Measurements from ENCODE around the gene GRID1. TPM values are rescaled to one million over a fixed set of nuclear protein-coding genes. Genes with fewer than 3 reads are reported as not detected.

Gene GRID1
- total RNA-seq, 1 experiment from 2014 or later = 0.05 TPM

- no peak for DNase-seq (ENCODE audit: extremely low read depth, low read depth)
Measured at GRCh38 chr10:86219271-86219670, 147.3 kb downstream of the GRID1 start.

GRCh38 chr10:86218842-86219241 lies 147.8 kb downstream of the GRID1 start:
- DNase-seq (ENCODE audit: extremely low read depth, low read depth) = no peak

- no peak for DNase-seq (ENCODE audit: extremely low read depth, low read depth)
Measured at GRCh38 chr10:86218160-86218559, 148.4 kb downstream of the GRID1 start.

- DNase-seq (ENCODE audit: extremely low read depth, low read depth) = no peak
Measured at GRCh38 chr10:86217371-86218080, 149.1 kb downstream of the GRID1 start.

- no peak for DNase-seq (ENCODE audit: extremely low read depth, low read depth)
Measured at GRCh38 chr10:86216886-86217285, 149.7 kb downstream of the GRID1 start.

- no peak for DNase-seq (ENCODE audit: extremely low read depth, low read depth)
Measured at GRCh38 chr10:86215712-86216111, 150.9 kb downstream of the GRID1 start.

GRCh38 chr10:86215046-86215445 lies 151.5 kb downstream of the GRID1 start:
- no peak for DNase-seq (ENCODE audit: extremely low read depth, low read depth)

GRCh38 chr10:86213148-86213547 lies 153.4 kb downstream of the GRID1 start:
- no peak for DNase-seq (ENCODE audit: extremely low read depth, low read depth)

- DNase-seq (ENCODE audit: extremely low read depth, low read depth) = no peak
Measured at GRCh38 chr10:86212391-86212700, 154.2 kb downstream of the GRID1 start.

GRCh38 chr10:86211691-86212390 lies 154.8 kb downstream of the GRID1 start:
- DNase-seq (ENCODE audit: extremely low read depth, low read depth) = no peak

- no peak for DNase-seq (ENCODE audit: extremely low read depth, low read depth)
Measured at GRCh38 chr10:86210416-86210815, 156.2 kb downstream of the GRID1 start.

GRCh38 chr10:86209726-86210125 lies 156.9 kb downstream of the GRID1 start:
- no peak for DNase-seq (ENCODE audit: extremely low read depth, low read depth)

GRCh38 chr10:86207226-86207625 lies 159.4 kb downstream of the GRID1 start:
- DNase-seq (ENCODE audit: extremely low read depth, low read depth) = no peak

- DNase-seq (ENCODE audit: extremely low read depth, low read depth) = no peak
Measured at GRCh38 chr10:86206240-86206579, 160.4 kb downstream of the GRID1 start.

- DNase-seq (ENCODE audit: extremely low read depth, low read depth) = no peak
Measured at GRCh38 chr10:86205306-86206239, 161.0 kb downstream of the GRID1 start.

- no peak for DNase-seq (ENCODE audit: extremely low read depth, low read depth)
Measured at GRCh38 chr10:86204421-86205305, 161.9 kb downstream of the GRID1 start.

- peak; percentile 25 for DNase-seq (ENCODE audit: extremely low read depth, low read depth)
Measured at GRCh38 chr10:86203162-86203905, 163.3 kb downstream of the GRID1 start.

- no peak for DNase-seq (ENCODE audit: extremely low read depth, low read depth)
Measured at GRCh38 chr10:86202226-86202735, 164.3 kb downstream of the GRID1 start.

- DNase-seq (ENCODE audit: extremely low read depth, low read depth) = no peak
Measured at GRCh38 chr10:86200867-86201266, 165.7 kb downstream of the GRID1 start.

GRCh38 chr10:86200269-86200668 lies 166.3 kb downstream of the GRID1 start:
- DNase-seq (ENCODE audit: extremely low read depth, low read depth) = no peak

Data from NCI-H460 (cell line).